SU-DHL-6 (cell line): ENCODE data around the gene ADCY7.

Experiments
- H2AFZ ChIP-seq: fragments of 200-600 bp; sonication (generic); 2 replicates; pipeline ENCODE4 v1.6.1; 2014; ENCODE audit warnings: low read depth, mild to moderate bottlenecking, moderate library complexity, mixed read lengths, antibody characterized with exemption, low read length; ENCODE audit not compliant: severe bottlenecking
- H3F3A ChIP-seq: fragments of 200-600 bp; shearing (Covaris generic); 2 replicates; pipeline ENCODE4 v1.6.0; 2016; ENCODE audit warnings: antibody characterized with exemption, mild to moderate bottlenecking; ENCODE audit not compliant: insufficient read depth
- H3K27ac ChIP-seq: fragments of 200-600 bp; sonication (generic); 2 replicates; pipeline ENCODE4 v1.5.1; 2016; ENCODE audit warnings: low read depth, mild to moderate bottlenecking, low read length, moderate library complexity, mixed read lengths
- H3K27me3 ChIP-seq: fragments of 200-600 bp; sonication (generic), shearing (Covaris generic); 2 replicates; pipeline ENCODE4 v1.6.0; 2014; ENCODE audit warnings: mild to moderate bottlenecking, low read length
- H3K36me3 ChIP-seq: fragments of 200-600 bp; sonication (generic); 2 replicates; pipeline ENCODE4 v1.6.1; 2014; ENCODE audit warnings: mild to moderate bottlenecking, low read length, mixed read lengths
- H3K4me2 ChIP-seq: fragments of 300-600, 200-600 bp; shearing (Covaris generic), sonication (generic); 2 replicates; pipeline ENCODE4 v1.6.0; 2014; ENCODE audit warnings: low read length, low read depth, mild to moderate bottlenecking; ENCODE audit not compliant: poor library complexity, severe bottlenecking
- H3K4me3 ChIP-seq: fragments of 200-600 bp; sonication (generic); 2 replicates; pipeline ENCODE4 v1.5.1; 2014; ENCODE audit warnings: antibody characterized with exemption, low read length, mild to moderate bottlenecking, mixed read lengths; ENCODE audit not compliant: insufficient read depth, poor library complexity, severe bottlenecking
- H3K79me2 ChIP-seq: fragments of 200-600 bp; sonication (generic); 2 replicates; pipeline ENCODE4 v1.6.1; 2014; ENCODE audit warnings: mild to moderate bottlenecking, low read length, moderate library complexity; ENCODE audit not compliant: insufficient read depth
- H3K9ac ChIP-seq: fragments of 200-600 bp; sonication (generic); 2 replicates; pipeline ENCODE4 v1.7.0; 2014; ENCODE audit warnings: mild to moderate bottlenecking, low read length
- H3K9me2 ChIP-seq: fragments of 200-600 bp; sonication (generic); replicated peaks from 2 replicates; pipeline ENCODE4 v1.6.1; 2014; ENCODE audit warnings: low read length; ENCODE audit not compliant: insufficient read depth
- H3K9me3 ChIP-seq: fragments of 200-600 bp; sonication (generic); 2 replicates; pipeline ENCODE4 v1.6.1; 2014; ENCODE audit warnings: low read length, mixed read lengths; ENCODE audit not compliant: insufficient read depth
- H4K20me1 ChIP-seq: fragments of 200-600 bp; sonication (generic); 2 replicates; pipeline ENCODE4 v1.6.1; 2014; ENCODE audit warnings: low read depth, mild to moderate bottlenecking, antibody characterized with exemption, low read length, moderate library complexity, mixed read lengths
- EZH2phosphoT487 ChIP-seq: fragments of 200-600 bp; sonication (generic), shearing (Covaris generic); conservative IDR thresholded peaks from 2 replicates; pipeline ENCODE4 v1.6.1; 2018; ENCODE audit warnings: mild to moderate bottlenecking, antibody characterized with exemption, low read length, moderate library complexity, mixed read lengths
- TF ChIP-seq, protein P1 (sequence below): fragments of 200-600 bp; sonication (generic); IDR thresholded peaks from one replicate; pipeline ENCODE4 v1.5.1; 2017; ENCODE audit warnings: antibody characterized with exemption, mild to moderate bottlenecking, low read length, moderate library complexity; ENCODE audit not compliant: insufficient read depth, poor library complexity, severe bottlenecking

The ADCY7 gene

DNA sequence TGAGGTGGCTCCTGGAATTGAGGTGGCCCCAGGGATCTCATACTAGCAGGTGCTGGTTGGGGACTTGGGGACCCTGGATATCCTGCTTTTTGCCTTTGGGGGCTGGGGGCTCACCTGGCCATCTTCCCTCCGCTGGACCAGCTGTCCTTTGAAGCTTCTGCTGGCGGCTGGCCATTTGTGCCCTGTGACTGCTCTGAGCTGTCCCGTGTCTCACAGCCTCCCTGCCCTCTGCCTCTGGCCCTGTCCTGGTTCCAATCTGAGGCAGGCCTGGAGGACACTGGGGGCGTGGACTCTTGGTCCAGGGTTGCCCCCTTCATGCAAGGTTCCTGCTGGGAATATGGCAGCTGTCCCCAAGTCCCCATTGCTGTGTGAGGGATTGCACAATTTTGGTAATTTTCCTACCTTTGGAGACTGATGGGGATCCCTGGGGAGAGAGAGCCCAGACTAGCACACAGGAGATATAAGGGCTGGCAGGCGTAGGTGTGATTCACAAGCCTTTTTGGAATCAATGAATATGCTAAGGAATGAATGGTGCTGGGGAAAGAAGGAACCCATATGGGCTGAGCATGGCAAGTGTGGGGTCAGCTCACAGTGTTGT lies 19.2 kb downstream of the ADCY7 start:
- Histone ChIP-seq H3K4me3 (no peak overlapping the region), H3K79me2 (0 out of 2 replicates have a peak, but pooled peaks cover 10% of the 10 kb centered on the region), H3K27ac (no peak overlapping the region), H3K36me3 (no peaks in the 10 kb centered on the region), H3K4me2 (no peak overlapping the region), H2AFZ (no peak overlapping the region), H3K9me2 (no peaks in the 10 kb centered on the region), H3K27me3 (no peaks in the 10 kb centered on the region), H3K9me3 (no peaks in the 10 kb centered on the region), H3K9ac (no peak overlapping the region), H3F3A (no peaks in the 10 kb centered on the region), H4K20me1 (no peaks in the 10 kb centered on the region; the same call in 1 of the 2 replicates)
- TF ChIP-seq EZH2phosphoT487: no peak
- TF ChIP-seq, protein P1, sequence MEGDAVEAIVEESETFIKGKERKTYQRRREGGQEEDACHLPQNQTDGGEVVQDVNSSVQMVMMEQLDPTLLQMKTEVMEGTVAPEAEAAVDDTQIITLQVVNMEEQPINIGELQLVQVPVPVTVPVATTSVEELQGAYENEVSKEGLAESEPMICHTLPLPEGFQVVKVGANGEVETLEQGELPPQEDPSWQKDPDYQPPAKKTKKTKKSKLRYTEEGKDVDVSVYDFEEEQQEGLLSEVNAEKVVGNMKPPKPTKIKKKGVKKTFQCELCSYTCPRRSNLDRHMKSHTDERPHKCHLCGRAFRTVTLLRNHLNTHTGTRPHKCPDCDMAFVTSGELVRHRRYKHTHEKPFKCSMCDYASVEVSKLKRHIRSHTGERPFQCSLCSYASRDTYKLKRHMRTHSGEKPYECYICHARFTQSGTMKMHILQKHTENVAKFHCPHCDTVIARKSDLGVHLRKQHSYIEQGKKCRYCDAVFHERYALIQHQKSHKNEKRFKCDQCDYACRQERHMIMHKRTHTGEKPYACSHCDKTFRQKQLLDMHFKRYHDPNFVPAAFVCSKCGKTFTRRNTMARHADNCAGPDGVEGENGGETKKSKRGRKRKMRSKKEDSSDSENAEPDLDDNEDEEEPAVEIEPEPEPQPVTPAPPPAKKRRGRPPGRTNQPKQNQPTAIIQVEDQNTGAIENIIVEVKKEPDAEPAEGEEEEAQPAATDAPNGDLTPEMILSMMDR: no peak

DNA sequence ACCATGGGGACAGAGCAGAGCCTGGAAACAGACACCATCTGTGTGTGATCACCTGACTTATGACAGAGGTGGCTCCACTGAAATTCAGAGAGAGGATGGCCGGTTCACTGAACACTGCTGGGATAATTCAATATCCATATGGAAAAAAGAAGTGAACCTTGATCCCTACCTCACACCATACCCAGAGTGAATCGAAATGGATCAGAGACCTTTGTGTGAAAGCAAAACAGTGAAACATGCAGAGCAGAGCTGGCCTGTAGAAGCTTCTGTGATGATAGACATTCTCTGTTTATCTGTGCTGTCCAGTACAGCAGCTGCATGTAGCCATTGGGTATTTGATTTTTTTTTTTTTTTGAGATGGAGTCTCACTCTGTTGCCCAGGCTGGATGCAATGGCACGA lies 20.3 kb downstream of the ADCY7 start:
- 0 out of 2 replicates have a peak, but pooled peaks cover 10% of the 10 kb centered on the region for H3K79me2 ChIP-seq
- H3K9me3 ChIP-seq: no peaks in the 10 kb centered on the region
- no peak overlapping the region for H3K27ac ChIP-seq
- no peaks in the 10 kb centered on the region for H3K27me3 ChIP-seq
- no peaks in the 10 kb centered on the region for H3F3A ChIP-seq
- no peaks in the 10 kb centered on the region for H3K9me2 ChIP-seq
- TF ChIP-seq EZH2phosphoT487: no peak
- TF ChIP-seq, protein P1: no peak
- no peaks in the 10 kb centered on the region for H4K20me1 ChIP-seq
- H2AFZ ChIP-seq: no peak overlapping the region
- H3K4me3 ChIP-seq: no peak overlapping the region
- no peak overlapping the region for H3K4me2 ChIP-seq
- no peak overlapping the region for H3K9ac ChIP-seq
- H3K36me3 ChIP-seq: no peaks in the 10 kb centered on the region

DNA sequence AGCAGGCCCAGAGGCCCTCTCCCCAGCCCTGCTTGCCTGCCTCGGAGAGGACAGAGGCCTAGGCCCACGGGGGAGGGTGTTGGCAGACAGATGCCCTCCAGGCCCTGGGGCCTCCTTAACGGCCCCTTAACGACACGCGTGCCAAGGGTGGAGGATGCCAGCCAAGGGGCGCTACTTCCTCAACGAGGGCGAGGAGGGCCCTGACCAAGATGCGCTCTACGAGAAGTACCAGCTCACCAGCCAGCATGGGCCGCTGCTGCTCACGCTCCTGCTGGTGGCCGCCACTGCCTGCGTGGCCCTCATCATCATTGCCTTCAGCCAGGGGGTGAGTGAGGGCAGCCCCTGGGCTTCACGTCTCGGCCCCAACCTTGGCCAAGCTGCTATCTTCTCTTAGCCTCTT lies 21.7 kb downstream of the ADCY7 start:
- Histone ChIP-seq H3K4me2 (no peak overlapping the region), H3K27ac (no peak overlapping the region), H3K9me3 (no peaks in the 10 kb centered on the region), H3K9ac (no peak overlapping the region), H2AFZ (no peak overlapping the region), H3K4me3 (no peak overlapping the region), H3K79me2 (0 out of 2 replicates have a peak, but pooled peaks cover 10% of the 10 kb centered on the region), H3K36me3 (no peaks in the 10 kb centered on the region), H3K9me2 (no peaks in the 10 kb centered on the region), H3K27me3 (no peaks in the 10 kb centered on the region), H3F3A (no peaks in the 10 kb centered on the region), H4K20me1 (no peaks in the 10 kb centered on the region)
- TF ChIP-seq EZH2phosphoT487: no peak
- TF ChIP-seq, protein P1: no peak
